ENCODE results near the gene ST8SIA2.

GRCh38 chr15:92510163-92510882 is 116.6 kb downstream of the ST8SIA2 start:
- no peak for TF ChIP-seq CTCF (IDR thresholded peaks at IDR 0.05)
- no peak for TF ChIP-seq TCF7L2 (IDR thresholded peaks at IDR 0.05; ENCODE audit: low read depth, low read length)
- no peak for TF ChIP-seq REST (IDR thresholded peaks at IDR 0.05; ENCODE audit: insufficient read depth in 1 of 2, low read depth in 2 of 2, low read length in 1 of 2)
